Measurements from ENCODE around the gene RBPJ.

DNA sequence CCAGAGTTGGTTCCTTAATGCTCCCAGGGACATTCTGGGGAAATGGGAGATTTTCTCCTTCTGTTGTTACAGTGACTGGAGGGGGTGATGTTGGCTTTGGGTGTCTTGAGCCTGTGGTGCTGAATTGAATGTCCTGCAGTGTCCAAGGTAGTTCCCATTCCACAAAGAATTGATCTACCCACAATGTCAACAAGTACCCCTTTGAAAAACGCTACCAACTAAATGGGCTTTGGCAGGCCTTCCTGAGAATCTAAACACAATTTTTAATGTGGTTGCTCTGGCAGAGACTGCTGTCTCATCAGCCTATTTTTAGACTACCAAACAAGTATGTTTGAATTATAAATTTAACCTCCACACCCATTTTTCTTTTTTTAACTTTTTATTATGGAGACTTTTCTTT lies 100.1 kb downstream of the RBPJ start:
- TF ChIP-seq RAD21 (IDR thresholded peaks at IDR 0.05; ENCODE audit: low read length) (no peak), SMC3 (IDR thresholded peaks at IDR 0.05; ENCODE audit: low read depth, low read length) (no peak), NRF1 (IDR thresholded peaks at IDR 0.05; ENCODE audit: low read depth, low read length) (no peak), FOXM1 (IDR thresholded peaks at IDR 0.05; ENCODE audit: low read depth) (no peak), GATA2 (CRISPR knock-in tag; IDR thresholded peaks at IDR 0.05) (no peak), FOXJ3 (CRISPR knock-in tag; IDR thresholded peaks at IDR 0.05) (no peak), EZH2phosphoT487 (IDR thresholded peaks at IDR 0.05; ENCODE audit: borderline replicate concordance, low read depth) (no peak), POLR2AphosphoS5 (IDR thresholded peaks at IDR 0.05; ENCODE audit: low read depth, low read length) (no peak)
- TF ChIP-seq, protein P1, sequence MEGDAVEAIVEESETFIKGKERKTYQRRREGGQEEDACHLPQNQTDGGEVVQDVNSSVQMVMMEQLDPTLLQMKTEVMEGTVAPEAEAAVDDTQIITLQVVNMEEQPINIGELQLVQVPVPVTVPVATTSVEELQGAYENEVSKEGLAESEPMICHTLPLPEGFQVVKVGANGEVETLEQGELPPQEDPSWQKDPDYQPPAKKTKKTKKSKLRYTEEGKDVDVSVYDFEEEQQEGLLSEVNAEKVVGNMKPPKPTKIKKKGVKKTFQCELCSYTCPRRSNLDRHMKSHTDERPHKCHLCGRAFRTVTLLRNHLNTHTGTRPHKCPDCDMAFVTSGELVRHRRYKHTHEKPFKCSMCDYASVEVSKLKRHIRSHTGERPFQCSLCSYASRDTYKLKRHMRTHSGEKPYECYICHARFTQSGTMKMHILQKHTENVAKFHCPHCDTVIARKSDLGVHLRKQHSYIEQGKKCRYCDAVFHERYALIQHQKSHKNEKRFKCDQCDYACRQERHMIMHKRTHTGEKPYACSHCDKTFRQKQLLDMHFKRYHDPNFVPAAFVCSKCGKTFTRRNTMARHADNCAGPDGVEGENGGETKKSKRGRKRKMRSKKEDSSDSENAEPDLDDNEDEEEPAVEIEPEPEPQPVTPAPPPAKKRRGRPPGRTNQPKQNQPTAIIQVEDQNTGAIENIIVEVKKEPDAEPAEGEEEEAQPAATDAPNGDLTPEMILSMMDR (IDR thresholded peaks at IDR 0.05), result no peak
- TF ChIP-seq, protein P2, sequence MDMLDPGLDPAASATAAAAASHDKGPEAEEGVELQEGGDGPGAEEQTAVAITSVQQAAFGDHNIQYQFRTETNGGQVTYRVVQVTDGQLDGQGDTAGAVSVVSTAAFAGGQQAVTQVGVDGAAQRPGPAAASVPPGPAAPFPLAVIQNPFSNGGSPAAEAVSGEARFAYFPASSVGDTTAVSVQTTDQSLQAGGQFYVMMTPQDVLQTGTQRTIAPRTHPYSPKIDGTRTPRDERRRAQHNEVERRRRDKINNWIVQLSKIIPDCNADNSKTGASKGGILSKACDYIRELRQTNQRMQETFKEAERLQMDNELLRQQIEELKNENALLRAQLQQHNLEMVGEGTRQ (IDR thresholded peaks at IDR 0.05; ENCODE audit: borderline replicate concordance, low read depth, low read length), result no peak
- TF ChIP-seq, protein P3, sequence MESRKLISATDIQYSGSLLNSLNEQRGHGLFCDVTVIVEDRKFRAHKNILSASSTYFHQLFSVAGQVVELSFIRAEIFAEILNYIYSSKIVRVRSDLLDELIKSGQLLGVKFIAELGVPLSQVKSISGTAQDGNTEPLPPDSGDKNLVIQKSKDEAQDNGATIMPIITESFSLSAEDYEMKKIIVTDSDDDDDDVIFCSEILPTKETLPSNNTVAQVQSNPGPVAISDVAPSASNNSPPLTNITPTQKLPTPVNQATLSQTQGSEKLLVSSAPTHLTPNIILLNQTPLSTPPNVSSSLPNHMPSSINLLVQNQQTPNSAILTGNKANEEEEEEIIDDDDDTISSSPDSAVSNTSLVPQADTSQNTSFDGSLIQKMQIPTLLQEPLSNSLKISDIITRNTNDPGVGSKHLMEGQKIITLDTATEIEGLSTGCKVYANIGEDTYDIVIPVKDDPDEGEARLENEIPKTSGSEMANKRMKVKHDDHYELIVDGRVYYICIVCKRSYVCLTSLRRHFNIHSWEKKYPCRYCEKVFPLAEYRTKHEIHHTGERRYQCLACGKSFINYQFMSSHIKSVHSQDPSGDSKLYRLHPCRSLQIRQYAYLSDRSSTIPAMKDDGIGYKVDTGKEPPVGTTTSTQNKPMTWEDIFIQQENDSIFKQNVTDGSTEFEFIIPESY (IDR thresholded peaks at IDR 0.05; ENCODE audit: borderline replicate concordance, low read depth), result no peak
